Adipocyte (in vitro differentiated cells): Measurements from ENCODE around the gene NFASC.

Experiments
- DNase-seq: peaks from one replicate; pipeline ENCODE4 v3.0.0-alpha.2; 2015; ENCODE audit warnings: low read depth
- H3K27me3 ChIP-seq: replicated peaks from 2 replicates; pipeline ENCODE4 v1.7.0; 2013; ENCODE audit warnings: mild to moderate bottlenecking, low read length, moderate library complexity; ENCODE audit not compliant: control insufficient read depth, insufficient read depth
- H3K36me3 ChIP-seq: 2 replicates; pipeline ENCODE4 v1.7.0; 2013; ENCODE audit warnings: low read length, mild to moderate bottlenecking, moderate library complexity; ENCODE audit not compliant: control insufficient read depth, insufficient read depth, severe bottlenecking
- H3K4me1 ChIP-seq: 2 replicates; pipeline ENCODE4 v1.7.0; 2013; ENCODE audit warnings: mild to moderate bottlenecking, low read length, moderate library complexity; ENCODE audit not compliant: control insufficient read depth, insufficient read depth
- H3K4me3 ChIP-seq: 2 replicates; pipeline ENCODE4 v1.7.0; 2013; ENCODE audit warnings: mild to moderate bottlenecking, low read length, moderate library complexity
- H3K9ac ChIP-seq: 2 replicates; pipeline ENCODE4 v1.7.0; 2013; ENCODE audit warnings: mild to moderate bottlenecking, low read length, moderate library complexity
- H3K9me3 ChIP-seq: 2 replicates; pipeline ENCODE4 v1.7.0; 2013; ENCODE audit warnings: mild to moderate bottlenecking, low read length, moderate library complexity; ENCODE audit not compliant: control insufficient read depth

NFASC gene

GRCh38 chr1:205016075-205016474 lies 145.4 kb downstream of the NFASC start:
- Histone ChIP-seq H3K27me3 (no peaks in the 10 kb centered on the region), H3K9me3 (no peaks in the 10 kb centered on the region), H3K36me3 (no peaks in the 10 kb centered on the region), H3K9ac (no peak overlapping the region), H3K4me1 (peaks cover 17% of the 10 kb centered on the region), H3K4me3 (no peak overlapping the region)
- no peak for DNase-seq

DNA sequence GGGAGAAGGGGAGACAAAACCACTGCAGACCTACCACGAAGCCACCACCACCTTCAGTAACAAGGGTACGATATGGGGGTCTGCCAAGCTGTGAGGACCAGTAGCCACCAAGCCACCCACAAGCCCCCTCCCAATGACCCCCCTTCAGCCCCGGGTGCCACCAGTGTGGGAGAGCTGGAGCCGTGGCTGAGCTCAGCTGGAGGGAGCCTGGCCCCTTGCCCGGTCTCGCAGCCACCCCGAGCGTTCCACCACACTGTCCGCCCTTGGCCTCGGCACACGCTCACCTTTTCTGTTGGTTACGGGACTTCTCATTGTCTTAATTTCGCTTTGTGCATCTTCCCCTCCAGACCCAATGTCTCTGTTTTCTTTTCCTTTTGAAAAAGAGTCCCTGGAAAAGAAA lies 145.9 kb downstream of the NFASC start:
- Histone ChIP-seq H3K9me3 (no peaks in the 10 kb centered on the region), H3K9ac (no peak overlapping the region), H3K27me3 (no peaks in the 10 kb centered on the region), H3K4me3 (no peak overlapping the region), H3K4me1 (peaks cover 17% of the 10 kb centered on the region), H3K36me3 (no peaks in the 10 kb centered on the region)
- DNase-seq: no peak

DNA sequence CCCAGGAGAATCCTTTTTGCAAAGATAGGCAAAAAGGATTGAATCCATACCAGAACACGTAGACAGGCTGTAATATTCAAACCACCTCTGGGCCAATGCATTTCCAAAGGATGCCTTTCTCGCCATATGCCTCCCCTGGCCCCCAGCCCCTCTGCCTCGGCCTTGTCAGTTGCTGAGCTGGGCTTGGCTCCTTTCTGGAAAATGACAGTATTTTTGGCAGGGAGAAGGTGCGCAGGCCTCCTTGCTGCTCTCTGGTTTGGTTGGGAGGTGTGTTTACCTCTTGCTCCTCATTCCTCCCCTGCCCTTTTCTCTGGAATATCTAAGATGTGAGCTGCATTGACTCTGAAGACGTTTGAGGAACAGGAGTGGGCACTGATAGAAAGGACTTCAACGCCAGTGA lies 146.3 kb downstream of the NFASC start:
- H3K9ac ChIP-seq: no peak overlapping the region
- no peaks in the 10 kb centered on the region for H3K9me3 ChIP-seq
- H3K27me3 ChIP-seq: no peaks in the 10 kb centered on the region
- no peaks in the 10 kb centered on the region for H3K36me3 ChIP-seq
- no peak for DNase-seq
- peaks cover 17% of the 10 kb centered on the region for H3K4me1 ChIP-seq
- no peak overlapping the region for H3K4me3 ChIP-seq

GRCh38 chr1:205017766-205018165 lies 147.1 kb downstream of the NFASC start:
- Histone ChIP-seq H3K4me3 (no peak overlapping the region), H3K4me1 (peaks cover 14% of the 10 kb centered on the region), H3K27me3 (no peaks in the 10 kb centered on the region), H3K9ac (no peak overlapping the region), H3K36me3 (no peaks in the 10 kb centered on the region), H3K9me3 (no peaks in the 10 kb centered on the region)
- no peak for DNase-seq

DNA sequence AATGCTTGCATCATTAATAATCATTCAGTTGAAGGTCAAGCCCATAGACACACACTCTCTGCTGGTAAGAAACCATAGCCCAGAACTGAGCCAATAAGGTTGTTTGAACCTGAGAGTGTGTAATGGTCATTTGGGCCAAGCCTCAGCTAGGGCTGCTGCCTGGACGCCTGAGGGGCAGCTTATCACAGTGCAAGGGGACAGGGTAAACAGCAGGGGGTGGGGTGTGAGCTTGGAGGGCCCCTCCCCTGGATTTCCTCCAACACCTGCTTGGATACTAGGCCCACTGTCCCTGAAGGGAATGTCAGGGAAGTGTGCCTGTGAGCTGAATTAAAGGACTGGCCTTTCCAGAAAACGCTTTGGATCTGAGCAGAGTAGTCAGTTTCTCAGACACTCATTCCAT lies 147.7 kb downstream of the NFASC start:
- no peaks in the 10 kb centered on the region for H3K9me3 ChIP-seq
- peaks cover 8% of the 10 kb centered on the region for H3K4me1 ChIP-seq
- H3K9ac ChIP-seq: no peak overlapping the region
- no peak for DNase-seq
- H3K27me3 ChIP-seq: no peaks in the 10 kb centered on the region
- H3K4me3 ChIP-seq: no peak overlapping the region
- no peaks in the 10 kb centered on the region for H3K36me3 ChIP-seq

DNA sequence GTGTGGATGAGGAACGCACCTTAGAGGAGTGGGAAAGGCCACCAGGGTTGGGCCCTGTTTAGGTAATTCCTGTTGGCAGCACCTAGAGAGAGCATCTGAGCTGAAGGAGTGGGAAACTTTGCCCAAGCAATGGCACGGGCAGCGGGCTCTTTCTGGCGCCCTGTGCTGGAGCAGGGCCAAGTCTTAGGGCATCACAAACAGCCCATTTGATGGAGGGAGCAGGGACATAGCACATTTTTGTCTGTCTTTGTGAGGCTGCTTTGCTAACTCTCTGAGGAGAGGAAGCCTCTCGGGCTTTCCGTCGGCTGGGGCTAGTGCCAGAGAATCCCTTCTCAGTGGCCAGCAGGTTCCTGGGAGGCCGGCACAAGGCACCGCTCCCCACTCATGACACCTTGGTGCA lies 149.8 kb downstream of the NFASC start:
- Histone ChIP-seq H3K4me1 (no peaks in the 10 kb centered on the region), H3K36me3 (no peaks in the 10 kb centered on the region), H3K27me3 (no peaks in the 10 kb centered on the region), H3K4me3 (no peak overlapping the region), H3K9me3 (no peaks in the 10 kb centered on the region), H3K9ac (no peak overlapping the region)
- no peak for DNase-seq

GRCh38 chr1:205024679-205025078 lies 154.0 kb downstream of the NFASC start:
- Histone ChIP-seq H3K4me1 (no peaks in the 10 kb centered on the region), H3K4me3 (no peak overlapping the region), H3K36me3 (no peaks in the 10 kb centered on the region), H3K27me3 (peaks cover 31% of the 10 kb centered on the region), H3K9ac (no peak overlapping the region), H3K9me3 (no peaks in the 10 kb centered on the region)
- no peak for DNase-seq

GRCh38 chr1:205025239-205025638 lies 154.6 kb downstream of the NFASC start:
- H3K4me1 ChIP-seq: no peaks in the 10 kb centered on the region
- no peak for DNase-seq

GRCh38 chr1:205026181-205026580 lies 155.5 kb downstream of the NFASC start:
- Histone ChIP-seq H3K4me3 (no peak overlapping the region), H3K36me3 (no peaks in the 10 kb centered on the region), H3K9ac (no peak overlapping the region), H3K4me1 (no peaks in the 10 kb centered on the region), H3K9me3 (no peaks in the 10 kb centered on the region), H3K27me3 (peaks cover 46% of the 10 kb centered on the region)
- no peak for DNase-seq

More at GRCh38 chr1:205025239-205025638, 154.6 kb downstream of the NFASC start:
- Histone ChIP-seq H3K9ac (no peak overlapping the region), H3K4me3 (no peak overlapping the region), H3K36me3 (no peaks in the 10 kb centered on the region), H3K9me3 (no peaks in the 10 kb centered on the region), H3K27me3 (peaks cover 37% of the 10 kb centered on the region)

DNA sequence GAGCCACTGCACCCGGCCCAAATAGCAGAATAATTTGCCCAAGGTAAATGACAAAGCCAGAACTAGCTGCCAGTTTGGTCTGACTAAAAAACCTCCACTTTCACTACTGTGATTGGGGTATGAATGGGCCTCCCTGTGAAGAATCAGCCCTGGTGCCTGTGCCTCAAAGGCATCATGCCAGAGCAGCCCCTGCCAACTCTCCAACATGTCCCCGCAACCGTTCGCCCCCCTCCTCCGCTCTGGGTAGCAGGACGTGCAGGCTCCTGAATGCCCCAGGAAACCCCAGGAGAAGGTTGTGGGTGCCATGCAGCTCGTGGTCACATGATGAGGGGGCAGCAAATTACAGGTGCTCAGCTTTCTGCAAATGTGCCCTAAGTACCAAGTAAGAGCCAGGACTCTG lies 157.7 kb downstream of the NFASC start:
- Histone ChIP-seq H3K36me3 (no peaks in the 10 kb centered on the region), H3K9ac (no peak overlapping the region), H3K27me3 (peaks cover 67% of the 10 kb centered on the region), H3K4me1 (no peaks in the 10 kb centered on the region), H3K4me3 (no peak overlapping the region), H3K9me3 (no peaks in the 10 kb centered on the region)
- no peak for DNase-seq

DNA sequence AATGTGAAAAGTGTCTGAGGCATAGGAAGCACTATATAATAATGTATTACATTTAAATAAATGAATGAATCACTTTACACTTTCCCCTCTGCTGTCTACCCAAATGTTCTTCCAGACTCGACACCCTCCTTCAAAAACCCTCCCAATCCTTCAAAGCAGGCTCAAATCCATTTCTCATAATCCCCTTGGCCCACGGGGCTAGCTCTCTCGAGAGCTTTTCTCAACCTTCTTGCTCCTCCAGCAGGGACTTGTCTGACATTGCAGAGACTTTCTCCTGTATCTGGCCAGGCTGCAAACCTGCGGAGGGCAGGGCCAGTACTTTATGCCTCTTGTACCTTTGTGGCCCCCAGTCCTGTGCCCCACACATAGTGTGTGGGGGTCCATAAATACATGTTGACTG lies 158.3 kb downstream of the NFASC start:
- no peak overlapping the region for H3K9ac ChIP-seq
- DNase-seq: no peak
- H3K36me3 ChIP-seq: no peaks in the 10 kb centered on the region
- H3K27me3 ChIP-seq: peaks cover 70% of the 10 kb centered on the region
- no peak overlapping the region for H3K4me3 ChIP-seq
- no peaks in the 10 kb centered on the region for H3K9me3 ChIP-seq
- no peaks in the 10 kb centered on the region for H3K4me1 ChIP-seq

GRCh38 chr1:205030241-205030640 lies 159.6 kb downstream of the NFASC start:
- no peaks in the 10 kb centered on the region for H3K4me1 ChIP-seq
- no peaks in the 10 kb centered on the region for H3K9me3 ChIP-seq
- no peak overlapping the region for H3K9ac ChIP-seq
- no peak overlapping the region for H3K4me3 ChIP-seq
- no peaks in the 10 kb centered on the region for H3K36me3 ChIP-seq
- H3K27me3 ChIP-seq: peaks cover 80% of the 10 kb centered on the region
- no peak for DNase-seq
